Muscle layer of colon (tissue), 2 donors: ENCODE measurements around the gene DPF3.

Source experiments
- H3K27ac ChIP-seq: one replicate; pipeline ENCODE4 v1.7.0; 2013; ENCODE audit warnings: low read depth, mild to moderate bottlenecking, low read length, moderate library complexity
- H3K27me3 ChIP-seq, 2 donors: one replicate each; pipeline ENCODE4 v1.7.0; 2013; ENCODE audit warnings: low read length in 2 of 2, mild to moderate bottlenecking in 2 of 2; ENCODE audit not compliant: insufficient read depth in 2 of 2, control insufficient read depth in 1 of 2
- H3K36me3 ChIP-seq: one replicate; pipeline ENCODE4 v1.7.0; 2013; ENCODE audit warnings: mild to moderate bottlenecking, low read length; ENCODE audit not compliant: insufficient read depth
- H3K4me1 ChIP-seq: one replicate; pipeline ENCODE4 v1.7.0; 2013; ENCODE audit warnings: mild to moderate bottlenecking, low read length; ENCODE audit not compliant: insufficient read depth
- H3K4me3 ChIP-seq, 2 donors: one replicate each; pipeline ENCODE4 v1.7.0; 2013; ENCODE audit warnings: low read length in 2 of 2, low read depth in 1 of 2, mild to moderate bottlenecking in 1 of 2, moderate library complexity in 1 of 2
- H3K9ac ChIP-seq: one replicate; pipeline ENCODE4 v1.7.0; 2013; ENCODE audit warnings: low read length
- H3K9me3 ChIP-seq: one replicate; pipeline ENCODE4 v1.7.0; 2013; ENCODE audit warnings: mild to moderate bottlenecking, low read length
- donor health status: abdominal sarcoma.
- donor health status: Adenocarcinoma of cecum.

Gene DPF3

DNA sequence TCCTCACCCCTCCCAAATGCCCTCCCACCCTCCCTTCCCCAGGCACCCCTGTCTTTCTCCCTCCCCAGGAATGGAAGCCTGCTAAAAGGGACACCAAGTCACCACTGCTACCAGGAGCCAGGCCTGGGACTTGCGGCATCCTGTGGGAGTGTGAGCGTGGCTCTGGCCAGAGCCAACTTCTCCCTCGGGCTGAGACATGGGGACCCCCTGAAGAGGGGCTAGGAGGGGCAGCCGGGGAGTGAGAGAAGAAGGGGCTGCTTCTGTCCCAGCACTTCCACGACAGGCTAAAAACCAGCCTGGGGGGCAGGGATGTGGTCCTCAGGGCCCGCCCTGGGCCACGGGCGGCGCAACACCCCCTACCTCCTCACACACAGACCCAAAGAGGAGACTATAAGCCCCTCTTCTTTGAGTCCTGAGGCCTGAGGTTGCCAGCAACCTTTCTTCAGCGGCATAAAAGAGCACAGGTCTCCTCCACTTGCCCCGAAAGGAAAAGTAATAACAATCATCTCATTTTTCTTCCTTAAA lies 278.9 kb downstream of the DPF3 start:
- H3K4me1 ChIP-seq = peaks cover 20% of the 10 kb centered on the region

DNA sequence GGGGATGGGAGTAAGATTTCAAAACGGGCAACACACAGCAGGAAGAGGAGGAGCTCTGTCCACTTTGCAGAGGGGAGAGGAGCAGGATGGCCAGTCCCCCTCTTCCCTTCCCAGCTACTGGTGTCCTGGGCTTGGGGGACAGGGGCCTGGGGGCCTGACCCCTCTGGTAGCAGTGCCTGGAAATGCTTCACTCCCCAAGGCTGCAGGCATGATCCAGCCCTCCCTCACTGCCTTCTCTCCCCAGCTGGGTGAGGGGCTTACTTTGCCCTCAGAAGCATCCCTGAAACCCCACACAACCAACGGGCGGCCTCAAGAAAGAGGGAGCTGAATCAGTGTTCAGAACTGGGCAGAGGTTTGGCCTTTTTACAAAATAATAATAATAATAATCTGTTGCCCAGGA lies 279.5 kb downstream of the DPF3 start:
- Histone ChIP-seq H3K9me3 (no peaks in the 10 kb centered on the region), H3K4me3 (no peak overlapping the region), H3K27me3 (no peaks in the 10 kb centered on the region), H3K9ac (no peak overlapping the region), H3K36me3 (no peaks in the 10 kb centered on the region), H3K27ac (no peak overlapping the region), H3K4me1 (peaks cover 20% of the 10 kb centered on the region)

More for the DNA sequence above, 278.9 kb downstream of the DPF3 start:
- Histone ChIP-seq H3K9me3 (no peaks in the 10 kb centered on the region), H3K36me3 (no peaks in the 10 kb centered on the region), H3K4me3 (no peak overlapping the region), H3K27ac (no peak overlapping the region), H3K9ac (no peak overlapping the region), H3K27me3 (no peaks in the 10 kb centered on the region)

DNA sequence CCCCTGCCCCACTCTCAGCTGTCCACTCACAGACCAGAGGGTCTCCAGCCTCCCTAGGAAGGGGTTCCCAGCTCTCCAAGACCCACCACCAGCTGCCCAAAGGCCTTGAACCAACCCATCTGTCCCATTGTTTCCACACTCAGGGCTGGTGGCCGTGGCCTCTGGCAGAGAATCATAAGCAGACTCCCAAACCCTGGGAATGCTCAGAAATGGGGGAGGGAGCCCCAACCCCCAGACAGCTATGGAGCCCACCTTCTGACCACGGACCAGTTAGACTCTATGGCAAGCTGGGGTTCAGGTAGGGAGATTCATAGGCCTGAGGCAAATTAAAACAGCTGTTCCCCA lies 280.0 kb downstream of the DPF3 start:
- Histone ChIP-seq H3K9me3 (no peaks in the 10 kb centered on the region), H3K9ac (no peak overlapping the region), H3K4me1 (peaks cover 20% of the 10 kb centered on the region), H3K27ac (no peak overlapping the region), H3K36me3 (no peaks in the 10 kb centered on the region), H3K27me3 (no peaks in the 10 kb centered on the region), H3K4me3 (no peak overlapping the region)

DNA sequence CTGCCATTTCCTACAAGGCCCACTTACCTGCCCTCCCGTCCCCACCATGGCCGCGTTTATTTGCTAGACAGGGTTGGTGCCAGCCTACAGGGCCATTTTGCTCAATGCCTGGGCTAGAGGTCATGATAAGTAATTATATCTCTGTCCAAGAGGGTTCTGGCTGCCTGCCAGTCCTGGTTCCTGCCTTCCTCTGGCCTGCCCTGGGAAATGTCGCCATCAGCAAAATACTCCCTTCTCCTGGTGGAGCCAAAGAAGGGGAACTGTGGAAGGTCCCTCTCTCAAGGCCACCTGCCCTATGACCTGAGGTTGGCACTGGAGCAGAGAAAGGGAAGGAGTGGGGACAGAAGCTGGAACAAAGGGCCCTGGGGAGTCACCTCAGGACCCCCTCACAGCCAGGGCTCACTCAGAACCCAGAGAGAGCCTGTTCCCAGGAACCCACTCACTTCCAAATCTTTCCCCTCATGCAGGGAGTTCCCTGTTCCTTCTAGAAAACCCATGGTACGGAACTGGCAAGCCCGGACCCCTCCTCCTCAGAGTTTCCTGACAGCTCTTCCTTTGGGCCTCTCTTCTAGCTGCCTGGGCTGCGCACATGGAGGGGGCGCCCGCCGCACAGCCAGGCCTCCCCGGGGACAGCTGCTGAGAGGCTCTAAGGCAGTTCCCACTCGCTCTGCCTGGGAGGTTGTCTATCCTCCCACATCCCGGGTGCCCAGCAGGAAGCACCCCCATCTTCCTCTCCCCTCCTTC lies 280.5 kb downstream of the DPF3 start:
- no peak overlapping the region for H3K9ac ChIP-seq
- no peaks in the 10 kb centered on the region for H3K9me3 ChIP-seq
- H3K27me3 ChIP-seq = no peaks in the 10 kb centered on the region
- no peaks in the 10 kb centered on the region for H3K36me3 ChIP-seq
- H3K4me3 ChIP-seq = no peak overlapping the region
- no peak overlapping the region for H3K27ac ChIP-seq
- H3K4me1 ChIP-seq = peaks cover 20% of the 10 kb centered on the region

DNA sequence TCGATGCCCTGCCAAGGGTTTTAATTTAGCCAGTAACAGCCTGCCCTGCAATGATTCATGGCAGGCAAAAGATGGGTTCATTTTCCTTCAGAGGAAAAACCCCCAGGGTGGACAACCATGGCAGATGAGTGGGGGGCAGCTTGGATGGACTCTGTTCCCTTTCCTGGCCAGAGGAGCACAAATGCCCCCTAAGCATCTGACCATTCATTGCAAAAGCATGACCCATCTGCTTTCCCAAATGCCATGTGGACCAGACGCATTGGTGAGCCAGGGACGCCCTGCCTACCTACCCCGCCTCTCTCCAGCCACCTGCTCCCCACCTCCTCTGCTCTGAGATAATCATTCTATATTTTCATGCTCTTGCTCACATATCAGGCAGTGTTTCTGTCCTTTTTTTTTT lies 281.9 kb downstream of the DPF3 start:
- H3K4me3 ChIP-seq = no peak overlapping the region
- no peaks in the 10 kb centered on the region for H3K36me3 ChIP-seq
- H3K9ac ChIP-seq = no peak overlapping the region
- H3K27ac ChIP-seq = no peak overlapping the region
- peaks cover 15% of the 10 kb centered on the region for H3K4me1 ChIP-seq
- H3K9me3 ChIP-seq = no peaks in the 10 kb centered on the region
- H3K27me3 ChIP-seq = no peaks in the 10 kb centered on the region

DNA sequence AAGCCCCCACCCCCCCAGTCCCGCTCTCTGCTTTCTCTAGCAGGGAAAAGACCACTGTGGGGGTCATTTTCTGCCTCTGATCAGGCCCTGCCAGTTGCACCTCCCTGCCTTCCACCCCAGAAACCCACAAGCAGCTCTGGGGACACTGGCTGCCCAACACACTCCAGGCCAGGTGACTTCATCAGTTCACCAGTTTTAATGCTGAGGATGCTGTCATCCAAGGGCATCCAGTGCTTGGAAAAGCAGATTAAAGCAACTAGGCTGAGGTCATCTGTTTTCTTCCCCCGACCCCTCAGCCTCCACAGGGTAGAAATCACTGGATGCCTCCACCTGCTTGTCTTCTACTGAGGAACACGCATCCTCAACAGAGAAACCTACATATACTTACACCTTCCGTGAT lies 282.4 kb downstream of the DPF3 start:
- no peaks in the 10 kb centered on the region for H3K27me3 ChIP-seq
- H3K36me3 ChIP-seq = no peaks in the 10 kb centered on the region
- H3K4me1 ChIP-seq = peaks cover 9% of the 10 kb centered on the region
- no peak overlapping the region for H3K9ac ChIP-seq
- H3K27ac ChIP-seq = no peak overlapping the region
- H3K9me3 ChIP-seq = no peaks in the 10 kb centered on the region
- H3K4me3 ChIP-seq = no peak overlapping the region

DNA sequence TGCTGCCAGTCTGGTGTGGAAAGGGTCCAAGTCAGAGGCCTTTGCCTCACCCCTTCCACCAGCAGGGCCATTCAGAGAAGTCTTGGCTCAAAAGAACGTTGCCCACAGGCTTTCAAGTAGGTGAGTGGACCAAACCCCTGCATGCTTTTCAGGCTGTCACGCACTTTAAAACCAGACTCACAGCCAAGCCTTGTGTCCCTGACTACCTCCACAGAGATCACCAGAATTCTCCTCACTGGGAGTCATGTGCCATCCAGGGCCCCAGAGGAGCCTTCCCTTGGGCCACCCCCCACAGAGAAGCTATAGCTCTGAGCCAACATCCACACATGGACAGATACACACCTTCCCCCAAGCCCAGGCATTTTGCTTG lies 283.1 kb downstream of the DPF3 start:
- no peaks in the 10 kb centered on the region for H3K36me3 ChIP-seq
- H3K9me3 ChIP-seq = no peaks in the 10 kb centered on the region
- peaks cover 2% of the 10 kb centered on the region for H3K4me1 ChIP-seq
- no peaks in the 10 kb centered on the region for H3K27me3 ChIP-seq
- no peak overlapping the region for H3K4me3 ChIP-seq
- H3K9ac ChIP-seq = no peak overlapping the region
- no peak overlapping the region for H3K27ac ChIP-seq

DNA sequence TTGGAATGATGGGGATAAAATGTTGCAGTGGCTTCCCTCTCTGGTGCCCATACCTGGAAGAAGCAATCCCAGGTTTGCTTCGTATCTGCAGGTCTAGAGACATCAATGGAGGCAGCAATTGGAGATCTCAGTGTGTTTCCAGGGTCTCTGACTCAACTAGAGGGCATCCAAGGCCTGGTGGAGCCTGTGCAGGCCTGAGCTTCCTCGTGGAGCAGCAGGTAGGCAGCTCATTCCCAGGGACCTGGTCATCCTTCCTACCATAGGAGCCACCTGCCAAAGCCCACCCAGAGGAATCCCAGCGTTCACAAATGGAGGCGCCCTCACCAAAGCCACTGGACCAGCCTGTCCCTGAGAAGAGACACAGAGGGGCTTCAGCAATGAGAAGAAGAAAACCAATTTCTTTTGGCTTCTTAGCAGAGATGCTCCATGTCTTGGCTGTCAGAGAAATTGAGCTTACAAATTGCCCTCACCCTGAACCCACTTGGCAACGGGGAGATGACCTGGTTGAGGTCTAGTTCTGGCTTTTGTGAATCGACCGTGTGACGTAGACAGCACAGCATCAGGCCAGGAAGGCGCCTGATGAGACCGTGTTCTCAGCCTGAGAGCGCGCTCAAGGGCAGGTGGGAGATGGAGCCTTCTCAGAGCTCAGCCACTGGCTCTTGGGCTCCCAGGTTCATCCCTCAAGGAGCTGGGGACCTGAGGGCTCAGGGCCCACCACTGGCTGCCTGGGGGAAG lies 283.6 kb downstream of the DPF3 start:
- Histone ChIP-seq H3K27me3 (no peaks in the 10 kb centered on the region), H3K36me3 (no peaks in the 10 kb centered on the region), H3K27ac (no peak overlapping the region), H3K4me3 (no peak overlapping the region), H3K9ac (no peak overlapping the region), H3K9me3 (no peaks in the 10 kb centered on the region), H3K4me1 (no peaks in the 10 kb centered on the region)

DNA sequence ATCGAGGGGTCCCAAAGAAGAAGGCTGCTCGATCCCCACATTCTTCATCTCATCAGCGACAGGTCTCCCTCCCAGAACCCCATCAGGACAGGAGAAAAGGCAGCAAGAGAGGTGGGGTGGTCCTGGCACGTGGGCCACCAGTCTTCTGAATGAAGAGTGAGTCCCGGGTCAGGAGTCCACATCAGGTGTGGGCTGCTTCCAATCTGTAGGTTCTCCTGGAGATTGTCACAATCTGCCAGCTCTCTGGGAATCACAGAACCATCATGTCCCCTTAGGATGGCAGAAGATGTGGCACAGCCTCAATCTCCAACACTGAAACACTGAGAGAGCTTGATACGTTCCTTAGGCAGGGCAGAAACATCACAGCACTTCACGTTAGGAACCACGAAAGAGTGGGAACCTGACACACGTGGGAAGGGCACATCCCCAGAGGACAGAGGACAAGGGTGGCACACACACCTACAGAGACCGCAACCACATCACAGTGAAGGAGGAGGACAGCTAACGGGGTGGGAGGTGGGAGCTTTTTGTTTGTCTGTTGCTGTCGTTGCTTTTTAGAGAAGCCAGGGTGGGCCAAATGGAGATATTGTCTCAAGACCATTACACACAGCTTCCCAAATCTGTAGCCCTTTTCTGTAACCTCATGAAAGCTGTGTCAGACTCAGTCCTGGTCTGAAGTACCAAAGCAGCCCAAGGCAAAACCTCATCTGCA lies 284.5 kb downstream of the DPF3 start:
- Histone ChIP-seq H3K4me1 (no peaks in the 10 kb centered on the region), H3K9ac (no peak overlapping the region), H3K4me3 (no peak overlapping the region), H3K9me3 (no peaks in the 10 kb centered on the region), H3K27me3 (no peaks in the 10 kb centered on the region), H3K36me3 (no peaks in the 10 kb centered on the region), H3K27ac (no peak overlapping the region)

DNA sequence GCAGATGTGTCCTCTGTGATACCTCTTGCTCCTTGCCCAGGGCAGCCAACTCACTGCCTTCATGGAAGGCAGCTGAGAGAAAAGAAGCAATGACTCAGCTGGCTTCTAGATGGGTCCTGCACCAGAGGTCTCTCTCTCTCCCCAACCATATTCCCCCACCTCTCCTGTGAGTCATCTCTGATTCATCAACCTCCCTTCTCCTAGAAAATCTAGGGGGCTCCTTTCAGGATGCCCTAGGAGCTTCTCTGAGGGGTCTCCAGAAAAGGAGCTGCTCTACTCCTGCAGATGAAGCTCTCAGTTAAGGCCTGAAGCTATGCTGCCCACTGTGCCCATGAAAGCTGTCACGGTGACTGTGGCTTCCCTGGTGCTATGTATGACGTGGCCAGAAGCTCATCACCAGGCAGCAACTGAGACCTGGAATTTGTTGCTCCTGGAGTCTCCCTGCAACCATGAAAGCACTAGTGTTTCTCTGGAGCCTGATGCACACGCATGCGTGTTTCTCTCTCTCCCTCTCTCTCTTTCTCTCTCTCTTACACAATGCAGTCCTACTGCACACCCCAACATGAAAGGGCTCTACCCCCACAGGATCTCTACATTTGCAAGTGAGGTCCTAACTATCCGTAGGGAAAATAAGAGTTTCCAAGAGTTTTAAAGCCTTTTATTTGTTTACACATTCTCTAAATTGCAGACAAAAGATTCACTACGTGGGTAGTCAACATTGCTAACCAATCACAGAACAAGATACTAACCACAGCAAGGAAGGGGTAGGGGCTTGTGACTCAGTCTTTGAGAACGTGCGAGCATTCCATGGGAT lies 285.3 kb downstream of the DPF3 start:
- no peak overlapping the region for H3K9ac ChIP-seq
- H3K27me3 ChIP-seq = no peaks in the 10 kb centered on the region
- no peak overlapping the region for H3K4me3 ChIP-seq
- no peaks in the 10 kb centered on the region for H3K4me1 ChIP-seq
- no peaks in the 10 kb centered on the region for H3K9me3 ChIP-seq
- H3K36me3 ChIP-seq = no peaks in the 10 kb centered on the region
- no peak overlapping the region for H3K27ac ChIP-seq
